Ureter (tissue), 1 donor: Measurements from ENCODE around the gene CNST. TPM values are rescaled to one million over a fixed set of nuclear protein-coding genes. Genes with fewer than 3 reads are reported as not detected.

ENCODE experiments used
- DNase-seq: peaks from one replicate; pipeline ENCODE4 v3.0.0-alpha.2; 2020; ENCODE audit warnings: low spot score
- total RNA-seq: library from RNA; stranded (reverse); gene quantifications from one replicate; pipeline ENCODE4 v1.2.4, GENCODE V29; 2023
- donor health status: DM: yes; HTN: yes; CAD: no.

Gene CNST
- total RNA-seq, result 37.2 TPM

GRCh38 chr1:246566128-246566812 lies at the start of gene CNST, which contains the start of gene TFB2M:
CNST (plus strand) TSS chr1:246566456; CDS start chr1:246591563, 25,107 bp downstream.
TFB2M (minus strand) TSS chr1:246566261; CDS start chr1:246566138, 123 bp downstream.
- DNase-seq, result peak; percentile 97

GRCh38 chr1:246517391-246517790 lies 48.9 kb upstream of the CNST start:
- no peak for DNase-seq

- DNase-seq, result no peak
These were observed 47.6 kb upstream of the CNST start for GRCh38 chr1:246518456-246519205.

- DNase-seq, result no peak
These were observed 46.7 kb upstream of the CNST start for GRCh38 chr1:246519514-246519913.

GRCh38 chr1:246526380-246526779 lies 39.9 kb upstream of the CNST start:
- DNase-seq, result no peak

GRCh38 chr1:246526915-246527314 lies 39.3 kb upstream of the CNST start:
- DNase-seq, result no peak

GRCh38 chr1:246527402-246528088 lies 38.7 kb upstream of the CNST start:
- DNase-seq, result no peak

- no peak for DNase-seq
These were observed 37.1 kb upstream of the CNST start for GRCh38 chr1:246528933-246529731.

- no peak for DNase-seq
These were observed 35.8 kb upstream of the CNST start for GRCh38 chr1:246530482-246530881.

GRCh38 chr1:246532519-246532918 lies 33.7 kb upstream of the CNST start:
- DNase-seq, result no peak

- no peak for DNase-seq
These were observed 32.8 kb upstream of the CNST start for GRCh38 chr1:246533371-246533905.

- DNase-seq, result no peak
These were observed 32.1 kb upstream of the CNST start for GRCh38 chr1:246534114-246534513.

GRCh38 chr1:246537441-246537840 lies 28.8 kb upstream of the CNST start:
- no peak for DNase-seq

GRCh38 chr1:246537887-246538286 lies 28.4 kb upstream of the CNST start:
- DNase-seq, result no peak

- DNase-seq, result no peak
These were observed 25.3 kb upstream of the CNST start for GRCh38 chr1:246540738-246541491.

GRCh38 chr1:246544001-246544400 lies 22.3 kb upstream of the CNST start:
- DNase-seq, result no peak

GRCh38 chr1:246549665-246550064 lies 16.6 kb upstream of the CNST start:
- DNase-seq, result no peak

- DNase-seq, result no peak
These were observed 15.9 kb upstream of the CNST start for GRCh38 chr1:246550402-246550801.

- DNase-seq, result no peak
These were observed 14.1 kb upstream of the CNST start for GRCh38 chr1:246552110-246552509.

GRCh38 chr1:246554201-246554600 lies 12.1 kb upstream of the CNST start:
- DNase-seq, result no peak

GRCh38 chr1:246558041-246558440 lies 8.2 kb upstream of the CNST start:
- DNase-seq, result no peak
